ENCODE results near the gene TBXAS1. TPM values are rescaled to one million over a fixed set of nuclear protein-coding genes. Genes with fewer than 3 reads are reported as not detected.

The TBXAS1 gene
- total and polyA plus RNA-seq, 2 experiments from 2014 or later: 1.3 TPM; not detected in 1

DNA sequence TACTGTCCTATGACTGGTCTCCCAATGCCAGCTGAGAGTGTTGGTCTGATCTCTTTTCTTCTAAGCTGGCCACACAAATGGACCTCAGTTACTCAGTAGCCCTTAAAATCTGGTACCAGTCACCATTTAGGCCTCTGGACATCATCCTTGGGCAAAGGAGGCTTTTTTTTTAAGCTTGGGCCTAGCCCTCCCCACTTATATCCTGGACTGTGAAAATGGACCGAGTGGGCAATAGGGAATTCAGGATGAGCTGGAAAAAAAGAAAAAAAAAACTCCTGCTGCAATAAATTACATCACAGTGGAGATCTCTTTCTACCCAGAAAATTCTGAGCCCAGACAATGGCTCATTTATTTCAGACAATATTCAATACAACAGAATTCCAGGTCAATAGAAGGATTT is 165.3 kb downstream of the TBXAS1 start:
- H3K4me1 Mint-ChIP-seq: peaks cover 9% of the 10 kb centered on the region
- no peak overlapping the region for H3K4me3 ChIP-seq
- H3K36me3 Mint-ChIP-seq (ENCODE audit: low read depth): no peaks in the 10 kb centered on the region
- no peaks in the 10 kb centered on the region for H3K36me3 ChIP-seq (ENCODE audit: insufficient read depth)
- TF ChIP-seq ZNF114 (CRISPR knock-in tag; IDR thresholded peaks at IDR 0.05) (no peak), NANOG (IDR thresholded peaks at IDR 0.05; ENCODE audit: borderline replicate concordance) (no peak), JUNB (IDR thresholded peaks at IDR 0.05; ENCODE audit: unreplicated experiment) (no peak), EZH2 (IDR thresholded peaks at IDR 0.05; ENCODE audit: low read depth, unreplicated experiment) (no peak), POLR2AphosphoS5 (IDR thresholded peaks at IDR 0.05; ENCODE audit: low read depth) (no peak), CREB1 (CRISPR knock-in tag; IDR thresholded peaks at IDR 0.05; ENCODE audit: low read depth) (no peak), ZNF331 (CRISPR knock-in tag; IDR thresholded peaks at IDR 0.05; ENCODE audit: low read depth) (no peak), EZH2phosphoT487 (IDR thresholded peaks at IDR 0.05; ENCODE audit: unreplicated experiment) (no peak)
- TF ChIP-seq, protein P1, sequence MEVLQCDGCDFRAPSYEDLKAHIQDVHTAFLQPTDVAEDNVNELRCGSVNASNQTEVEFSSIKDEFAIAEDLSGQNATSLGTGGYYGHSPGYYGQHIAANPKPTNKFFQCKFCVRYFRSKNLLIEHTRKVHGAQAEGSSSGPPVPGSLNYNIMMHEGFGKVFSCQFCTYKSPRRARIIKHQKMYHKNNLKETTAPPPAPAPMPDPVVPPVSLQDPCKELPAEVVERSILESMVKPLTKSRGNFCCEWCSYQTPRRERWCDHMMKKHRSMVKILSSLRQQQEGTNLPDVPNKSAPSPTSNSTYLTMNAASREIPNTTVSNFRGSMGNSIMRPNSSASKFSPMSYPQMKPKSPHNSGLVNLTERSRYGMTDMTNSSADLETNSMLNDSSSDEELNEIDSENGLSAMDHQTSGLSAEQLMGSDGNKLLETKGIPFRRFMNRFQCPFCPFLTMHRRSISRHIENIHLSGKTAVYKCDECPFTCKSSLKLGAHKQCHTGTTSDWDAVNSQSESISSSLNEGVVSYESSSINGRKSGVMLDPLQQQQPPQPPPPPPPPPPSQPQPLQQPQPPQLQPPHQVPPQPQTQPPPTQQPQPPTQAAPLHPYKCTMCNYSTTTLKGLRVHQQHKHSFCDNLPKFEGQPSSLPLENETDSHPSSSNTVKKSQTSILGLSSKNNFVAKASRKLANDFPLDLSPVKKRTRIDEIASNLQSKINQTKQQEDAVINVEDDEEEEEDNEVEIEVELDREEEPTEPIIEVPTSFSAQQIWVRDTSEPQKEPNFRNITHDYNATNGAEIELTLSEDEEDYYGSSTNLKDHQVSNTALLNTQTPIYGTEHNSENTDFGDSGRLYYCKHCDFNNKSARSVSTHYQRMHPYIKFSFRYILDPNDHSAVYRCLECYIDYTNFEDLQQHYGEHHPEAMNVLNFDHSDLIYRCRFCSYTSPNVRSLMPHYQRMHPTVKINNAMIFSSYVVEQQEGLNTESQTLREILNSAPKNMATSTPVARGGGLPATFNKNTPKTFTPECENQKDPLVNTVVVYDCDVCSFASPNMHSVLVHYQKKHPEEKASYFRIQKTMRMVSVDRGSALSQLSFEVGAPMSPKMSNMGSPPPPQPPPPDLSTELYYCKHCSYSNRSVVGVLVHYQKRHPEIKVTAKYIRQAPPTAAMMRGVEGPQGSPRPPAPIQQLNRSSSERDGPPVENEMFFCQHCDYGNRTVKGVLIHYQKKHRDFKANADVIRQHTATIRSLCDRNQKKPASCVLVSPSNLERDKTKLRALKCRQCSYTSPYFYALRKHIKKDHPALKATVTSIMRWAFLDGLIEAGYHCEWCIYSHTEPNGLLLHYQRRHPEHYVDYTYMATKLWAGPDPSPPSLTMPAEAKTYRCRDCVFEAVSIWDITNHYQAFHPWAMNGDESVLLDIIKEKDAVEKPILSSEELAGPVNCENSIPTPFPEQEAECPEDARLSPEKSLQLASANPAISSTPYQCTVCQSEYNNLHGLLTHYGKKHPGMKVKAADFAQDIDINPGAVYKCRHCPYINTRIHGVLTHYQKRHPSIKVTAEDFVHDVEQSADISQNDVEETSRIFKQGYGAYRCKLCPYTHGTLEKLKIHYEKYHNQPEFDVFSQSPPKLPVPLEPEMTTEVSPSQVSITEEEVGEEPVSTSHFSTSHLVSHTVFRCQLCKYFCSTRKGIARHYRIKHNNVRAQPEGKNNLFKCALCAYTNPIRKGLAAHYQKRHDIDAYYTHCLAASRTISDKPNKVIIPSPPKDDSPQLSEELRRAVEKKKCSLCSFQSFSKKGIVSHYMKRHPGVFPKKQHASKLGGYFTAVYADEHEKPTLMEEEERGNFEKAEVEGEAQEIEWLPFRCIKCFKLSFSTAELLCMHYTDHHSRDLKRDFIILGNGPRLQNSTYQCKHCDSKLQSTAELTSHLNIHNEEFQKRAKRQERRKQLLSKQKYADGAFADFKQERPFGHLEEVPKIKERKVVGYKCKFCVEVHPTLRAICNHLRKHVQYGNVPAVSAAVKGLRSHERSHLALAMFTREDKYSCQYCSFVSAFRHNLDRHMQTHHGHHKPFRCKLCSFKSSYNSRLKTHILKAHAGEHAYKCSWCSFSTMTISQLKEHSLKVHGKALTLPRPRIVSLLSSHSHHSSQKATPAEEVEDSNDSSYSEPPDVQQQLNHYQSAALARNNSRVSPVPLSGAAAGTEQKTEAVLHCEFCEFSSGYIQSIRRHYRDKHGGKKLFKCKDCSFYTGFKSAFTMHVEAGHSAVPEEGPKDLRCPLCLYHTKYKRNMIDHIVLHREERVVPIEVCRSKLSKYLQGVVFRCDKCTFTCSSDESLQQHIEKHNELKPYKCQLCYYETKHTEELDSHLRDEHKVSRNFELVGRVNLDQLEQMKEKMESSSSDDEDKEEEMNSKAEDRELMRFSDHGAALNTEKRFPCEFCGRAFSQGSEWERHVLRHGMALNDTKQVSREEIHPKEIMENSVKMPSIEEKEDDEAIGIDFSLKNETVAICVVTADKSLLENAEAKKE (CRISPR knock-in tag; IDR thresholded peaks at IDR 0.05): no peak
- TF ChIP-seq, protein P2, sequence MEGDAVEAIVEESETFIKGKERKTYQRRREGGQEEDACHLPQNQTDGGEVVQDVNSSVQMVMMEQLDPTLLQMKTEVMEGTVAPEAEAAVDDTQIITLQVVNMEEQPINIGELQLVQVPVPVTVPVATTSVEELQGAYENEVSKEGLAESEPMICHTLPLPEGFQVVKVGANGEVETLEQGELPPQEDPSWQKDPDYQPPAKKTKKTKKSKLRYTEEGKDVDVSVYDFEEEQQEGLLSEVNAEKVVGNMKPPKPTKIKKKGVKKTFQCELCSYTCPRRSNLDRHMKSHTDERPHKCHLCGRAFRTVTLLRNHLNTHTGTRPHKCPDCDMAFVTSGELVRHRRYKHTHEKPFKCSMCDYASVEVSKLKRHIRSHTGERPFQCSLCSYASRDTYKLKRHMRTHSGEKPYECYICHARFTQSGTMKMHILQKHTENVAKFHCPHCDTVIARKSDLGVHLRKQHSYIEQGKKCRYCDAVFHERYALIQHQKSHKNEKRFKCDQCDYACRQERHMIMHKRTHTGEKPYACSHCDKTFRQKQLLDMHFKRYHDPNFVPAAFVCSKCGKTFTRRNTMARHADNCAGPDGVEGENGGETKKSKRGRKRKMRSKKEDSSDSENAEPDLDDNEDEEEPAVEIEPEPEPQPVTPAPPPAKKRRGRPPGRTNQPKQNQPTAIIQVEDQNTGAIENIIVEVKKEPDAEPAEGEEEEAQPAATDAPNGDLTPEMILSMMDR (conservative IDR thresholded peaks at IDR 0.05; ENCODE audit: low read depth in 2 of 2): no peak
- TF ChIP-seq, protein P3, sequence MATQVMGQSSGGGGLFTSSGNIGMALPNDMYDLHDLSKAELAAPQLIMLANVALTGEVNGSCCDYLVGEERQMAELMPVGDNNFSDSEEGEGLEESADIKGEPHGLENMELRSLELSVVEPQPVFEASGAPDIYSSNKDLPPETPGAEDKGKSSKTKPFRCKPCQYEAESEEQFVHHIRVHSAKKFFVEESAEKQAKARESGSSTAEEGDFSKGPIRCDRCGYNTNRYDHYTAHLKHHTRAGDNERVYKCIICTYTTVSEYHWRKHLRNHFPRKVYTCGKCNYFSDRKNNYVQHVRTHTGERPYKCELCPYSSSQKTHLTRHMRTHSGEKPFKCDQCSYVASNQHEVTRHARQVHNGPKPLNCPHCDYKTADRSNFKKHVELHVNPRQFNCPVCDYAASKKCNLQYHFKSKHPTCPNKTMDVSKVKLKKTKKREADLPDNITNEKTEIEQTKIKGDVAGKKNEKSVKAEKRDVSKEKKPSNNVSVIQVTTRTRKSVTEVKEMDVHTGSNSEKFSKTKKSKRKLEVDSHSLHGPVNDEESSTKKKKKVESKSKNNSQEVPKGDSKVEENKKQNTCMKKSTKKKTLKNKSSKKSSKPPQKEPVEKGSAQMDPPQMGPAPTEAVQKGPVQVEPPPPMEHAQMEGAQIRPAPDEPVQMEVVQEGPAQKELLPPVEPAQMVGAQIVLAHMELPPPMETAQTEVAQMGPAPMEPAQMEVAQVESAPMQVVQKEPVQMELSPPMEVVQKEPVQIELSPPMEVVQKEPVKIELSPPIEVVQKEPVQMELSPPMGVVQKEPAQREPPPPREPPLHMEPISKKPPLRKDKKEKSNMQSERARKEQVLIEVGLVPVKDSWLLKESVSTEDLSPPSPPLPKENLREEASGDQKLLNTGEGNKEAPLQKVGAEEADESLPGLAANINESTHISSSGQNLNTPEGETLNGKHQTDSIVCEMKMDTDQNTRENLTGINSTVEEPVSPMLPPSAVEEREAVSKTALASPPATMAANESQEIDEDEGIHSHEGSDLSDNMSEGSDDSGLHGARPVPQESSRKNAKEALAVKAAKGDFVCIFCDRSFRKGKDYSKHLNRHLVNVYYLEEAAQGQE (IDR thresholded peaks at IDR 0.05; ENCODE audit: unreplicated experiment): no peak
- peaks cover 6% of the 10 kb centered on the region for H3K27me3 Mint-ChIP-seq (ENCODE audit: insufficient read depth, low read depth, poor library complexity)
- H3K4me1 ChIP-seq (ENCODE audit: insufficient read depth): no peaks in the 10 kb centered on the region
- H3K9me3 Mint-ChIP-seq: no peaks in the 10 kb centered on the region
- DNase-seq (ENCODE audit: low spot score): no peak
- H3F3A ChIP-seq (replicated peaks; ENCODE audit: low read depth): no peaks in the 10 kb centered on the region
- no peak overlapping the region for H2AFZ ChIP-seq
- H3K4me3 Mint-ChIP-seq: no peak overlapping the region
- no peak overlapping the region for H3K27ac ChIP-seq (ENCODE audit: low read depth)
- no peaks in the 10 kb centered on the region for H4K20me1 ChIP-seq (replicated peaks; ENCODE audit: insufficient read depth)
- no peaks in the 10 kb centered on the region for H3K27me3 ChIP-seq (ENCODE audit: insufficient read depth)
- ATAC-seq: no peak
- H3K27ac Mint-ChIP-seq: no peak overlapping the region
- no peaks in the 10 kb centered on the region for H3K9me2 ChIP-seq (ENCODE audit: insufficient read depth)
- no peak overlapping the region for H3K4me2 ChIP-seq
- H3K79me2 ChIP-seq (replicated peaks; ENCODE audit: insufficient read depth): no peaks in the 10 kb centered on the region
